Activated naive CD8-positive, alpha-beta T cell treated with anti-CD3 and anti-CD28 coated beads, Interleukin-2, amount 50 U/mL, for 24 hours (primary cell): Measurements from ENCODE around the gene WRNIP1.

Experiments used
- ATAC-seq: fragments of 150-1000 bp; cut with Tn5 transposase; one replicate; pipeline ENCODE4 v1.10.0; 2021
- DNase-seq: peaks from one replicate; pipeline ENCODE4 v3.0.0; 2021
- H3K27ac Mint-ChIP-seq: one replicate; pipeline ENCODE4 v1.8.0; 2021; ENCODE audit warnings: mild to moderate bottlenecking, mixed read lengths
- H3K27me3 Mint-ChIP-seq: one replicate; pipeline ENCODE4 v1.8.0; 2021; ENCODE audit warnings: mixed read lengths
- H3K36me3 Mint-ChIP-seq: one replicate; pipeline ENCODE4 v1.8.0; 2021; ENCODE audit warnings: low read depth, mixed read lengths
- H3K4me1 Mint-ChIP-seq: one replicate; pipeline ENCODE4 v1.8.0; 2021; ENCODE audit warnings: mixed read lengths
- H3K4me3 Mint-ChIP-seq: one replicate; pipeline ENCODE4 v1.8.0; 2021; ENCODE audit warnings: mild to moderate bottlenecking, moderate library complexity, mixed read lengths
- H3K9me3 Mint-ChIP-seq: one replicate; pipeline ENCODE4 v1.8.0; 2021; ENCODE audit warnings: mixed read lengths

The WRNIP1 gene

DNA sequence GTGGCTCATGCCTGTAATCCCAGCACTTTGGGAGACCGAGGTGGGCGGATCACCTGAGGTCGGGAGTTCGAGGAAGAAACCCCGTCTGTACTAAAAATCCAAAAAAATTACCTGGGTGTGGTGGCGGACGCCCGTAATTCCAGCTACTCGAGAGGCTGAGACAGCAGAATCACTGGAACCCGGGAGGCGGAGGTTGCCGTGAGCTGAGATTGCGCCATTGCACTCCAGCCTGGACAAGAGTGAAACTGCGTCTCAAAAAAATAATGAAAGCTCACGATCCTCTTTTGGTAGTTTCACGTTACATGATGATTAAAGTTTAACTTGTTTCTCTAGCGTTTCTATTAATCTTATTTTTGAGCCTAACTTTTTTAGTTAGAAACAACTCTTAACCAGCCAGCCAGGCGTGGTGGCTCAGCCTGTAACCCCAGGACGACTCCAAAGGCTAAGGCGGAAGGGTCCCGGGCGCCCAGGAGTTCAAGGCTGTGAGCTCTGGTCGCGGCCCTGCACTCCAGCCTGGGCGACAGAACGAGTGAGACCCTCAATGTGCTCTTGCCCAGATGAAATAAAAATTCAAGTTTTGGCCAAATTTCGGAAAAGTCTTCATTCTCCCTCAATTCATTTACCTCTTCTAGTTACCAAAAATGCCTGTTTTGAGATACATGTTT, 1.2 kb upstream of the WRNIP1 start:
- peaks cover 19% of the 10 kb centered on the region for H3K36me3 Mint-ChIP-seq
- no peaks in the 10 kb centered on the region for H3K27me3 Mint-ChIP-seq
- H3K9me3 Mint-ChIP-seq, result no peaks in the 10 kb centered on the region
- DNase-seq (no peak), ATAC-seq (no peak)
- peaks cover 45% of the 10 kb centered on the region for H3K4me1 Mint-ChIP-seq
- H3K4me3 Mint-ChIP-seq, result peak overlapping the region; percentile 85
- H3K27ac Mint-ChIP-seq, result peak overlapping the region; percentile 98

DNA sequence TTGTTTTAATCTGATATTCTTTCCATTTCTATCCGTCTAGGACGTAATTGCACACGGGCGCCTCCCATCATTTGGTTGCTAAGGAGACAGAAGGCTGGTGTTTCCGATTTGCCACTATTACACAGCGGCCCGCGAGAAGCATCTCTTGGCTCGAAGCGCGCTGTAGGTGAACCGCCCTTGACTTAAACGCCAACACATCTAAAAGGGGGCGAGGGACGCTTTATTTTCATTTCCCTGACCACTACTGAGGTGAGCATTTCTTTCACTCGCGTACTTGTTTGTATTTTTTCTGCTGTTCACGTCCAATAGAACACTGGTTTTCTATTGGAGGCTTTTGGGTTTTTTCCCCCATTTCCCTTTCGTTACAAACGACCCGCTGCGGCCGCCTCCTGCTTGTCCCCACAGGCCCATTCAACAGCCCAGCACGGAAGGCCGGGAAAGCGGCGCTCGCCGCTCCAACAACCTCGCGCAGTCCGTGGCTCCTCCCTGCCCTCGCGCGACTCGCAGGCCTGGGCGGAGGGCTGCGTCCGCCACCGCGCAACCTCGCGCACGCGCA, 505 bp upstream of the WRNIP1 start:
- Mint-ChIP-seq H3K4me3 (peak overlapping the region; percentile 85), H3K27me3 (no peaks in the 10 kb centered on the region), H3K27ac (peak overlapping the region; percentile 98), H3K36me3 (peaks cover 22% of the 10 kb centered on the region), H3K9me3 (no peaks in the 10 kb centered on the region), H3K4me1 (peaks cover 50% of the 10 kb centered on the region)
- peak; percentile 55 for DNase-seq
- ATAC-seq, result peak; percentile 72

DNA sequence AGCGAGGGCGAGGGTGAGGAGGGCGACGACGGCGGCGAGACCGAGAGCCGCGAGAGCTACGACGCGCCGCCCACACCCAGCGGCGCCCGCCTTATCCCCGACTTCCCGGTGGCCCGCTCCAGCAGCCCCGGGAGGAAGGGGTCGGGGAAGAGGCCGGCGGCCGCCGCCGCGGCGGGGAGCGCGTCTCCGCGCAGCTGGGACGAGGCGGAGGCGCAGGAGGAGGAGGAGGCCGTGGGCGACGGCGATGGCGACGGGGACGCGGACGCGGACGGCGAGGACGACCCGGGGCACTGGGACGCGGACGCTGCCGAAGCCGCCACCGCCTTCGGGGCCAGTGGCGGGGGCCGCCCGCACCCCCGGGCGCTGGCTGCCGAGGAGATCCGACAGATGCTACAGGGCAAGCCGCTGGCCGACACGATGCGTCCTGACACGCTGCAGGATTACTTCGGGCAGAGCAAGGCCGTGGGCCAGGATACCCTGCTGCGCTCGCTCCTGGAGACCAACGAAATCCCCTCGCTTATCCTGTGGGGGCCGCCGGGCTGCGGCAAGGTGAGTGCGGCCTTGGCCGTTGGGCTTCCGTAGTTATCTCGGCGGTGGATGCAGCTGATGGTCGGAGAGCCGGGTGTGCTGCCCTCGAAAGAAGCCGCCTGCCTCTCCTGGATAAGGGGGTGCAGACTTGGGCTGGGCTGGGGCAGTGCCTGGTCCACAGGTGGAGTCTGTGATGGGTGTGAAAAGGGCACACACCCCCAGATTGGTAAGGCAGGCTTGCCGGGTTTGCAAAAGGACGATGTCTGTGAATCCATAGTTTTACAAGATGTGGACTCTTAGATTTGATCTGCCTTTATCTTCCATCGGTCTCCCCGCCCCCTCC, 938 bp downstream of the WRNIP1 start:
- Mint-ChIP-seq H3K4me1 (peaks cover 56% of the 10 kb centered on the region), H3K27ac (peak overlapping the region; percentile 76), H3K4me3 (peak overlapping the region; percentile 85), H3K9me3 (no peaks in the 10 kb centered on the region), H3K36me3 (peaks cover 35% of the 10 kb centered on the region), H3K27me3 (no peaks in the 10 kb centered on the region)
- DNase-seq, result peak; percentile 56
- no peak for ATAC-seq

DNA sequence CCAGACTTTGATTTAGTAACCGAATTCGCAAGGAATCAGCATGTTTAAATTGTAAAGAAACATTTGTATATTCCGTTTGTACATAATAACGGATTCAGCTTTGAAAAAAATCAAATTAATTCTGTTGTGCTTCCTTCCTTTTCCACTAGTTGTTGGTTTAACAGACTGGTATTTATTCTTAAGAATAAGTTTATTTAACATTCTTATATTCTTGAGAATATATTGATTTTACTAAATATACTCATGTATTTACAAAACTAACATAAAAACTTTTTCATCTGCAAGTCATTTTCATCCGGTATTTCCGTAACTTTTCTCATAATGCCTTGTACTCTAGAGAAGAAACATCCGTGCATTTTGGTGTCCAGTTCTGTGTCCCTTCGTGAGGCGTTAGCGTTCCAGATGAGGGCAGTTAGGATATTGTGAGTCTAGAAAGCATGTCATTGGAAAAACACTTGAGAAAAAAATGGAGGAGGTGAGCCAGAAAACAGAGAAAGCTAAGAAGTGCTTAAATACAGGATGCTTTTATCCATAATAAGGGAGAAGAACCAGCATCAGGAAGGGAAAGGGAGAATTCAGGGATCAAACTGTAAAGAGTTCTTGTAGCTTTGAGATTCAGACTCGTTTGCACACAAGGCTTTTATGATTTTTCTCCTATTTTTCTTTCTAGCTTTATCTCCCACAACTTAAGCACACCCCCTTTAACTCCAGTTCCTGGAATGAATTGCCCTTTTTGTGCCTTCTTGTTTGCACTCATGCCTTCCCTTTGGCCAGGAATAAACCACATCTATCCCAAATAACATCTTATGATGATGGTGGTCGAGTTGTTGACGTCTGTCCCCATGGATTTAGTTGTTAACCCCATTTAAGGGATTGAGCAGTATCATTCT, 1.8 kb downstream of the WRNIP1 start:
- Mint-ChIP-seq H3K27ac (peak overlapping the region; percentile 76), H3K36me3 (peaks cover 41% of the 10 kb centered on the region), H3K4me1 (peaks cover 59% of the 10 kb centered on the region), H3K27me3 (no peaks in the 10 kb centered on the region), H3K9me3 (no peaks in the 10 kb centered on the region), H3K4me3 (peak overlapping the region; percentile 85)
- ATAC-seq, result no peak
- DNase-seq, result no peak

DNA sequence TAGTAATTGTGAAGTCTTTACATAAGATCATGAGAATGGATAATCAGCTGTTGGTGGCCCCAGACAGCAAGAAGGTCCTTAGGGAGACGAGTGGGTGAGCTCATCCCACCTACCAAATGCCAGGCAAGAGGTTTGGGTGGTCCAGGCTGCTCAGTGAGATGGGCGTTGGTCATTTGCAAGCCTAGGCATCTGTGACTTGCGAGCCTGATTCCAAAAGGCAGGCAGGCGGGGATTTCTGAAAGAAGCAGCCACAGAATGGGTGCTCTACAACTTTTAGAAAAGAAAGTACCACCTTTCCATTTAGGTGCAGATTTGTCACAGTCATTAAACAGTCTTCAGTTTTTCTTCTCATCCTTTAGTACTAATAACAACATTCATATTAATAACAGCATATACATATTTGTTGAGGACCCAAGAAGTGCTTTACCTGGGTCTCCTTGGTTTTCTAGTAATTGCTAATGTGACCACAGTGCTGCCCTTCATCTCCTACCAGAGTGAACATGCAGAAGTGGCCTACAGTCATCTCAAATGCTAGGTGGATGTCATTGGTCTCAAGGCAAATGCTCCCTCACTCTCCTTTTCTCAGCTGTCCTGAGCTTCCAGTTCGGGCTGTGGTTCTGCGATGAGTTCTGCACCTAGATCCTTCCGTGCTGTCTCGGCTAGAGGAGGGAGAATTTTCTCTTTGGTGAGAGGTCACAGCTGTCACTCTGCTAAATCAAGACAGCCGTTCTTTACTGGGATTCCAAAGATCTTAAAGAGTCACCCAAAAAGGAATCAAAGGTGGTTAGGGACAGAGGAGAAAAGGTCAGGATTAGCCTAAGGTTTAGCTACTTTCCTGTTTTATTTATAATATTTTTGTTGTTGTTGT, 2.7 kb downstream of the WRNIP1 start:
- Mint-ChIP-seq H3K36me3 (peaks cover 43% of the 10 kb centered on the region), H3K27me3 (no peaks in the 10 kb centered on the region), H3K4me1 (peaks cover 56% of the 10 kb centered on the region), H3K9me3 (no peaks in the 10 kb centered on the region), H3K4me3 (peak overlapping the region; percentile 85), H3K27ac (peak overlapping the region; percentile 3)
- DNase-seq, result peak; percentile 16
- no peak for ATAC-seq

DNA sequence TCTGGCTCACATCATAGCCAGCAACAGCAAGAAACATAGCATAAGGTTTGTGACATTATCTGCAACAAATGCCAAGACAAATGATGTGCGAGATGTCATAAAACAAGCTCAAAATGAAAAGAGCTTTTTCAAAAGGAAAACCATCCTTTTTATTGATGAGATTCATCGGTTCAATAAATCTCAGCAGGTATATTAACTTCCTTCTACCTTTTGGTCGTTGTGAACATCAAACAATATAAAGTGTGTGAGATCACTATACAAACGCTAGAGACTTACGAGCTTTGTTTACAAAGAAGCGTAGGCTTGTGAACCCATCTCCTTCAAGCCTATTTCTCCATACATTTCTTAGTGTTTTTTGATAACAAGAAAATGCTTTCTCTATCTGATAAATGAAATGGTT, 3.5 kb downstream of the WRNIP1 start:
- Mint-ChIP-seq H3K36me3 (peaks cover 50% of the 10 kb centered on the region), H3K27ac (no peak overlapping the region), H3K4me3 (peak overlapping the region; percentile 85), H3K9me3 (no peaks in the 10 kb centered on the region), H3K27me3 (no peaks in the 10 kb centered on the region), H3K4me1 (peaks cover 62% of the 10 kb centered on the region)
- ATAC-seq (no peak), DNase-seq (no peak)

DNA sequence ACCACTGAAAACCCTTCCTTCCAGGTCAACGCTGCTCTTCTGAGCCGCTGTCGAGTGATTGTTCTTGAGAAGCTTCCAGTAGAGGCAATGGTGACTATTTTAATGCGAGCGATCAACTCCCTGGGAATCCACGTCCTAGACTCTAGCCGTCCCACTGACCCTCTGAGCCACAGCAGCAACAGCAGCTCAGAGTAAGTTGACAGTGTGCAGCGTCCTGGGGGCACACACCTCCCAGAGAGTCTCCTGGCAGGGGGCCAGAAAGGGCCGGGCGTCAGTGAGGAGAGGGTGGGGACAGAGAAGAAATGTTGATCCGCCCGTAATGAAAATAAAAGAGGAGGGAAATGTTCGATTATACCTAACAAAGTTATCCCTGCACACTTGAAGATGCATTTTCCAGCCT, 5.0 kb downstream of the WRNIP1 start:
- no peaks in the 10 kb centered on the region for H3K9me3 Mint-ChIP-seq
- no peaks in the 10 kb centered on the region for H3K27me3 Mint-ChIP-seq
- DNase-seq, result no peak
- ATAC-seq, result no peak
- peaks cover 59% of the 10 kb centered on the region for H3K36me3 Mint-ChIP-seq
- H3K4me1 Mint-ChIP-seq, result peaks cover 62% of the 10 kb centered on the region
- no peak overlapping the region for H3K4me3 Mint-ChIP-seq
- H3K27ac Mint-ChIP-seq, result no peak overlapping the region

DNA sequence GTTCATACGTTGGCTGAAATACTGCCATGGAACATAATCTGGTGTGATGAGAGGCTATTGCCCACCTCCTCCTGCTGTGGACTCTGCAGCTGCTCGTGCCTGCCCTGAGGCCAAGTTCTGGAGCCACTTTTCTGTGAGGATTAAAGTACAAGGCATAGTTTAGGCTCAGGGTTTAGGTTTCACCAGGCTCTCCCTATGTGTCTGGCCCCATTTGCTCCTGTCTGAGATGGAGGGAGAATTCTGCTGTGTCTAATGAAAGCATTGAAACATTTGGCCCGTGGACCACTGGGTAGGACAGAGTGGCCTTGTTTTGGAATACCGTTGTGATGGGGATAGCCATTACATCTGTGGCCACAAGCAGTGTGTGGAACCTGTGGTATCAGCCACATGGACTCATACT, 5.9 kb downstream of the WRNIP1 start:
- no peak for ATAC-seq
- peaks cover 66% of the 10 kb centered on the region for H3K4me1 Mint-ChIP-seq
- peaks cover 60% of the 10 kb centered on the region for H3K36me3 Mint-ChIP-seq

DNA sequence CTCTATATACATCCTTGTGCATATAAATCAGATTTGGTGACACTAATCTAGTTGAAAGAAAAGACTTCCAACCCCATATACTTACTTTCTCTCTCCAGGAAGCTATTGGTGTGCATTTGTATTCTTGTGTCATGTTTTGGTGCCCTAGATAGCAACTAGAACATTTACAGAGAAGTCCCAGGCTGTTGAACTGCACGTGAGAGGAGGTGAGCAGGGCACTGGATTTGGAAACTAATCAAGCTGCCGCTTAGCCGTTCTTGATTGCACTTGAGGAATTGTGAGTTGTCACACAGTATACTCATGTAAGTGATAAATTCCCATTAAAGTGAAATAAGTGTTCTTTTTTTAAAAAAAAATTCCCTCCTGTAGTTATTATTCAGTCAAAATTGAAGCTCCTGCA, 7.6 kb downstream of the WRNIP1 start:
- DNase-seq (no peak), ATAC-seq (no peak)
- Mint-ChIP-seq H3K9me3 (no peaks in the 10 kb centered on the region), H3K4me1 (peaks cover 61% of the 10 kb centered on the region), H3K27ac (no peak overlapping the region), H3K36me3 (peaks cover 53% of the 10 kb centered on the region), H3K27me3 (no peaks in the 10 kb centered on the region), H3K4me3 (no peak overlapping the region)

More for the DNA sequence above, 5.9 kb downstream of the WRNIP1 start:
- DNase-seq, result no peak
- H3K9me3 Mint-ChIP-seq, result no peaks in the 10 kb centered on the region
- no peaks in the 10 kb centered on the region for H3K27me3 Mint-ChIP-seq
- H3K27ac Mint-ChIP-seq, result no peak overlapping the region
- no peak overlapping the region for H3K4me3 Mint-ChIP-seq

DNA sequence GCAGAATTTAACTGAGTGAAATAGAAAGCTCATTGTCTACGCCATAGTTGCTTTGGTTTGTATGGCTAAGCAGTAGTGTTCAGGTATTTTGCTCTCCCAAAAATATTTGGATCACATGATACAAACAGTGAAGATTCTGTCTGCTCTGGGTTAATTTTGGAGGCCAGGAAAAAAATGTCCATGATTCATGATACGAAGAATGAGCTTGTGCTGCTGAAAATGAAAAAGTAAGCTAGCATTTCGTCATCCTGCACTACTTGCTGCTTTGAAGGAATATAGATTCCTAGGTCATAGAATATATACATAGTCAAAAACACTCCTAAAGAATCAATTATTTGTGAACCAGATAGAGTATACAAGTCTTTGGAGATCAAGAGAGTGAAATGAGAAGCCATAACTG, 8.3 kb downstream of the WRNIP1 start:
- peaks cover 48% of the 10 kb centered on the region for H3K36me3 Mint-ChIP-seq
- H3K4me3 Mint-ChIP-seq, result no peak overlapping the region
- H3K27ac Mint-ChIP-seq, result no peak overlapping the region
- no peak for ATAC-seq
- H3K4me1 Mint-ChIP-seq, result peaks cover 55% of the 10 kb centered on the region
- H3K27me3 Mint-ChIP-seq, result no peaks in the 10 kb centered on the region
- no peak for DNase-seq
- H3K9me3 Mint-ChIP-seq, result no peaks in the 10 kb centered on the region

DNA sequence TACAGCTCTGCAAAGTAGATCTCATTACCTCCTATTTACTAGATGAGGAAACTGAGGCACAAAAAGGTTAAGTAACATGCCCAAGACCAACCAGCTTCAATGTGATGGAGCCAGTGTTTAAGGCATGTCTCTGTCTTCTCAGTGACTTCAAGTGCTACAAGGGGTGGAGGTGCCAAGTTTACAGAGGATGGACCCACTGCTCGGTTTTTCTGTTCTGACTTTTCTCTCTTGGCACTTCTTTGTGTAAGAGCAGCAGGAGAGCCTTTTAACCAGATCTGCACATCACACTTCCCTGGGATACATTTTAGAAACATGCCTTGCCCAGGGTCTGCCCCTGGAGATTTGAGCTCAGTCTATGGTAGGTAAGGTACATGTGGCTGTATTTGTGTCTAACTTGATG, 9.8 kb downstream of the WRNIP1 start:
- peaks cover 43% of the 10 kb centered on the region for H3K36me3 Mint-ChIP-seq
- H3K4me1 Mint-ChIP-seq, result peaks cover 41% of the 10 kb centered on the region
- no peak overlapping the region for H3K27ac Mint-ChIP-seq
- H3K27me3 Mint-ChIP-seq, result no peaks in the 10 kb centered on the region
- DNase-seq, result no peak
- H3K9me3 Mint-ChIP-seq, result no peaks in the 10 kb centered on the region
- no peak for ATAC-seq
- no peak overlapping the region for H3K4me3 Mint-ChIP-seq

DNA sequence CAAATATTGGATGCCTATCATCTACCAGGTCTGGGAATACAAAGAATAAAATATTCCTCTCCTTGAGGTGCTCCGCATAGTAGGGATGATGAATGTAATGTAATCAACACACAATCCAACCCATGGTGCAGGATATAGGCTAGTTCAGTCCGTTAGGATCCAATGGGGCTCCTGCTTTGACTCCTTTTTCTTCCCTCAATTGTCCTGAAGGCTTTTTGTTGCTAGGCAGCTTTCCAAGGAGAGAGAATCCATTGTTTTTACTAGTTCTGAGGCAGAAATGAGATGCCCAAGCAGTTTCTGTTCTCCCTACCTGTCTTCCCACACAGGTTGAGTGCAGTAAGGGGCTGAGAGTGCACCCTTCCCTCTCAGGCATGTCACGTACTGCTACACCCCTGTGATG, 12.1 kb downstream of the WRNIP1 start:
- H3K36me3 Mint-ChIP-seq, result peaks cover 41% of the 10 kb centered on the region

DNA sequence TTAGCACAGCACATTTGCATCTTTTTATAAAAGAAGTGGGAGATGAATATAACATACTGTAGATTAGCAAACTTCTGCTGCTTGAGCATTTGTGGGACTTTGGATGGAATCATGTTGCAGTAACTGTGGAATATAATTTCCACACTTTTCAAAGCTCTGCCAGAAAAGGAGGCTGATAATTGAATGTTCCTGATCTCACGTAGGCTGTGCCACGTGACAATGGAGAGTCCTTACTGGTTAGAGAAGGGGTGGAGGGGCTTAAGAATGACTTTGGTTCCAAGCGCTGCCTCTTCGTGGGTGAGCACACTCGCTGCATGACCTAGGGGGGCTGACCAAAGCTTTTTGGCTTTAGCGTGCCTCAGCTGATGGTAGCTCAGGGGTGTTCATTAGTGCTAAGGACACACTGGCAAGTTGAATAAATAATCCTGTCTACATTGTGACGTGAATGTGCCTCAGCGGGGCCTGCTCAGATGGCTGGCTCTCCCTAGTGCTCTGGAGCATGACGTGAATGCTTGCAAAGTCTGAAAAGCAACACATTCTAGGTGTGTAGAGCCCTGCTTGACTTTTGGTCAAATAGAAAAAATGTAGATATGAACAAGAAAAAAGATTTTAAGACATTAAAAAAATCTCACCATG, 15.0 kb downstream of the WRNIP1 start:
- H3K27me3 Mint-ChIP-seq, result no peaks in the 10 kb centered on the region
- ATAC-seq (no peak), DNase-seq (no peak)
- H3K36me3 Mint-ChIP-seq, result peaks cover 34% of the 10 kb centered on the region
- H3K9me3 Mint-ChIP-seq, result no peaks in the 10 kb centered on the region
- no peak overlapping the region for H3K4me3 Mint-ChIP-seq
- H3K4me1 Mint-ChIP-seq, result peaks cover 20% of the 10 kb centered on the region
- H3K27ac Mint-ChIP-seq, result no peak overlapping the region

More for the DNA sequence above, 12.1 kb downstream of the WRNIP1 start:
- Mint-ChIP-seq H3K27ac (no peak overlapping the region), H3K9me3 (no peaks in the 10 kb centered on the region), H3K4me1 (peaks cover 27% of the 10 kb centered on the region), H3K27me3 (no peaks in the 10 kb centered on the region), H3K4me3 (no peak overlapping the region)
- no peak for DNase-seq
- no peak for ATAC-seq
